Activated B cell treated with CpG ODN at 0.5 μM for 24 hours (primary cell): ENCODE results near the gene ALKBH4. TPM values are rescaled to one million over a fixed set of nuclear protein-coding genes. Genes with fewer than 3 reads are reported as not detected.
A peak's percentile ranks its signal among the peaks of the same experiment; 100 is the strongest.

Source experiments
- ATAC-seq: fragments of 200-7000 bp; cut with Tn5 transposase; one replicate; pipeline ENCODE4 v1.10.0; 2021; ENCODE audit warnings: low read depth, mild to moderate bottlenecking, moderate library complexity
- CTCF ChIA-PET: fragments of 350-600 bp; sonication (Branson Sonifier 250); formaldehyde crosslinking; loops from one replicate; lab custom pipeline; 2021; ENCODE audit warnings: antibody characterized with exemption; lab: Charles Lee
- POLR2A ChIA-PET: fragments of 350-600 bp; sonication (Branson Sonifier 250); formaldehyde crosslinking; loops from one replicate; lab custom pipeline; 2021; ENCODE audit warnings: antibody characterized with exemption; lab: Charles Lee
- DNase-seq: peaks from one replicate; pipeline ENCODE4 v3.0.0; 2022
- H3K27ac Mint-ChIP-seq: one replicate; pipeline ENCODE4 v1.8.0; 2020; ENCODE audit warnings: mixed read lengths
- H3K27me3 Mint-ChIP-seq: one replicate; pipeline ENCODE4 v1.8.0; 2021; ENCODE audit warnings: mixed read lengths
- H3K36me3 Mint-ChIP-seq: one replicate; pipeline ENCODE4 v1.8.0; 2021; ENCODE audit warnings: low read depth, mixed read lengths
- H3K4me1 Mint-ChIP-seq: one replicate; pipeline ENCODE4 v1.8.0; 2021; ENCODE audit warnings: mixed read lengths
- H3K4me3 Mint-ChIP-seq: one replicate; pipeline ENCODE4 v1.8.0; 2020; ENCODE audit warnings: mild to moderate bottlenecking, mixed read lengths
- H3K9me3 Mint-ChIP-seq: one replicate; pipeline ENCODE4 v1.8.0; 2020; ENCODE audit warnings: mixed read lengths
- intact Hi-C: fragments of 100-400 bp; cut with micrococcal nuclease; formaldehyde crosslinking; loops from one replicate; pipeline ENCODE4 v1.15.1; 2024
- total RNA-seq: library from RNA; stranded (reverse); gene quantifications from 2 replicates; pipeline ENCODE4 v1.2.3, GENCODE V29; 2022
- TF ChIP-seq, protein P1 (sequence below): fragments of 200-600 bp; IDR thresholded peaks from one replicate; pipeline ENCODE4 v1.8.0; 2022; ENCODE audit warnings: antibody characterized with exemption, mild to moderate bottlenecking

ALKBH4 gene
- total RNA-seq, 1 donor from 2014 or later = 7.8 TPM

DNA sequence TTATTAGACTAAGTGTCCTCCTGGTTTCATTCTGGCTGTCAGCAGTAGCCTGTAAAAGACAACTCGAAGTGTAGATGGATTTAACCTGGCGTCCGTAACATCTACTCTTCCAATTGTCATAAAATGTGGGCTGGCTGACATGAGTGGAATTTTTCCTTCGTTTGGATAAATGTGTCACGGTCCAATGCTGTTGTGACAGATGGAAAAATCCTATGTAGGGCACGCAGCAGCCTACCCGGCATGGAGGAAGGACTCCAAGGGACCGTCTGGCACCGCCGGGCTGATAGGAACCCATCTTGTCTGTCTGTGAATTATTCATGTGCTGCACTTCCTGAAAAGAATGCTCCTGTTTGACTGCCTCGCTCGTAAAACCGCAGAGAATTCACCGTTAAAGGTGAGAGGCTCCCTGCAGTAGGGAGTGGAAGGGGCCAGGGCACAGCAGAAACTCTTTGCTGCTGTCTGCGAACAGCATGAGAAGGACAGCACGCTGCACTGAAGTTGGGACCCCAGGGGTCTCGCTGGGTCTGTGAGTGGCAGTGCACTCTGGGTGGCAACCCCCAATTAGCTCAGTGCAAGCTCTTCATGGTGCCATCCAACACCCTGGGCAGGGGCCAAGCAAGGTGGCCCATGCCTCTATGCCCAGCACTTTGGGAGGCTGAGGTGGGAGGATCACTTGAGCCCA, 32.9 kb downstream of the ALKBH4 start:
- H3K27me3 Mint-ChIP-seq = no peaks in the 10 kb centered on the region
- intact Hi-C loops = loop anchor here (2.0 kb wide), 1 partner anchor 33 kb away; the partner anchor contains the start of genes ALKBH4 and LRWD1
- ATAC-seq = peak; percentile 40
- DNase-seq = peak; percentile 46
- peaks cover 17% of the 10 kb centered on the region for H3K36me3 Mint-ChIP-seq
- ChIA-PET POLR2A (interaction anchor here (0.6 to 32.9 kb wide), 5 partner anchors 13 to 39 kb away, joined by 8 to 886 read pairs (median 12); partner anchors contain the start of gene PRKRIP1), CTCF (interaction anchor here (0.8 to 2.3 kb wide), 3 partner anchors 16 to 27 kb away, joined by 7 to 9 read pairs (median 7); no protein-coding TSS in a partner anchor)
- peaks cover 87% of the 10 kb centered on the region for H3K4me1 Mint-ChIP-seq
- peak overlapping the region; percentile 100 for H3K27ac Mint-ChIP-seq
- H3K9me3 Mint-ChIP-seq = no peaks in the 10 kb centered on the region
- peak overlapping the region; percentile 79 for H3K4me3 Mint-ChIP-seq
- TF ChIP-seq, protein P1, sequence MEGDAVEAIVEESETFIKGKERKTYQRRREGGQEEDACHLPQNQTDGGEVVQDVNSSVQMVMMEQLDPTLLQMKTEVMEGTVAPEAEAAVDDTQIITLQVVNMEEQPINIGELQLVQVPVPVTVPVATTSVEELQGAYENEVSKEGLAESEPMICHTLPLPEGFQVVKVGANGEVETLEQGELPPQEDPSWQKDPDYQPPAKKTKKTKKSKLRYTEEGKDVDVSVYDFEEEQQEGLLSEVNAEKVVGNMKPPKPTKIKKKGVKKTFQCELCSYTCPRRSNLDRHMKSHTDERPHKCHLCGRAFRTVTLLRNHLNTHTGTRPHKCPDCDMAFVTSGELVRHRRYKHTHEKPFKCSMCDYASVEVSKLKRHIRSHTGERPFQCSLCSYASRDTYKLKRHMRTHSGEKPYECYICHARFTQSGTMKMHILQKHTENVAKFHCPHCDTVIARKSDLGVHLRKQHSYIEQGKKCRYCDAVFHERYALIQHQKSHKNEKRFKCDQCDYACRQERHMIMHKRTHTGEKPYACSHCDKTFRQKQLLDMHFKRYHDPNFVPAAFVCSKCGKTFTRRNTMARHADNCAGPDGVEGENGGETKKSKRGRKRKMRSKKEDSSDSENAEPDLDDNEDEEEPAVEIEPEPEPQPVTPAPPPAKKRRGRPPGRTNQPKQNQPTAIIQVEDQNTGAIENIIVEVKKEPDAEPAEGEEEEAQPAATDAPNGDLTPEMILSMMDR = no peak

DNA sequence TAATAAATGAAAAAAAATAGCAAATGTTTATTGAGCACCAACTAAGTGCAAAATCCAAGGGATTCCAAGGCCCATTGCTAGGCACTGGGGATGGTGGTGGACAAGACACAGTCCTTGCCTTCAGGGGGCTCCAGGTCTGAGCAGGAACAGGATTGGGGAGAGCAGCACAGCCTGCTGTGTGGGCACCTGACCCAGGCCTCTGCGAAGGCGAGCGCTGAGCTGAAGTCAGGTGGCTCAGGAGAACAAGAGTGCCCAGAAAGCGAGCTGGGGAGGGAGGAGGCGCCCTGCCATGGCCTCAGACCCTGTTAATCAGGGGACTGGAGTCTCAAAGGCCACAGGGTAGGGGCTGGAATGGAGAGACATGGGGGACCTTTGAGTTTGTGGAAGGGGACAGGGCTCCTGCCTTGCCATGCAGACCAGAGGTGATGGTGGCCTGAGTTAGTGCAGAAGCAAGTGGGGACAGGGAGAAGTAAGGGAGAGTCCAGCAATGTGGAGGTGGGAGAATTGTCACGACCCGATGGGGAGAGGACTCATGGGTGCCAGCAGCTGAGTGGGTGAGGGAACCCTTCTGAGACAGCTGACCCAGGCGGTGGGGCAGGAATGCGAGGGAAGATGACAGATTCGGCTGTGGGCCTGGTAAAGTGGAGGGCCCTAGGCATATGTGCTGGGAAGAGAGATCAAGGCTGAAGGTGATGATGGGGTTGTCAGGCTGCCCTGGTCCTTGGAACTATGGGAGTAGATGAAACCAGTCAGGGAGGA, 35.3 kb downstream of the ALKBH4 start:
- no peaks in the 10 kb centered on the region for H3K27me3 Mint-ChIP-seq
- peak overlapping the region; percentile 1 for H3K4me3 Mint-ChIP-seq
- H3K27ac Mint-ChIP-seq = peak overlapping the region; percentile 100
- DNase-seq (no peak), ATAC-seq (no peak)
- H3K4me1 Mint-ChIP-seq = peaks cover 87% of the 10 kb centered on the region
- peaks cover 5% of the 10 kb centered on the region for H3K36me3 Mint-ChIP-seq
- TF ChIP-seq, protein P1 = no peak
- intact Hi-C loops = no loop called here
- CTCF ChIA-PET = no interaction called here
- no peaks in the 10 kb centered on the region for H3K9me3 Mint-ChIP-seq
- POLR2A ChIA-PET = interaction anchor here (0.5 to 32.9 kb wide), 3 partner anchors 16 to 37 kb away, joined by 6 to 886 read pairs (median 226); no protein-coding TSS in a partner anchor

- TF ChIP-seq, protein P1 = no peak
- H3K27ac Mint-ChIP-seq = peak overlapping the region; percentile 100
- peak overlapping the region; percentile 76 for H3K4me3 Mint-ChIP-seq
- H3K4me1 Mint-ChIP-seq = peaks cover 95% of the 10 kb centered on the region
- H3K36me3 Mint-ChIP-seq = peaks cover 8% of the 10 kb centered on the region
- ATAC-seq (no peak), DNase-seq (no peak)
- intact Hi-C loops = no loop called here
- POLR2A ChIA-PET = interaction anchor here (0.8 to 32.9 kb wide), 11 partner anchors 7 to 139 kb away, joined by 3 to 886 read pairs (median 20); partner anchors contain the start of genes ALKBH4, LRWD1, ORAI2 and PRKRIP1
- H3K27me3 Mint-ChIP-seq = no peaks in the 10 kb centered on the region
- H3K9me3 Mint-ChIP-seq = no peaks in the 10 kb centered on the region
- CTCF ChIA-PET = interaction anchor here (1.6 to 2.9 kb wide), 7 partner anchors 11 to 23 kb away, joined by 4 to 16 read pairs (median 11); no protein-coding TSS in a partner anchor
Observed at GRCh38 chr7:102427019-102427405, 37.7 kb downstream of the ALKBH4 start.

- Mint-ChIP-seq H3K27ac (peak overlapping the region; percentile 100), H3K9me3 (no peaks in the 10 kb centered on the region), H3K4me3 (peak overlapping the region; percentile 76), H3K27me3 (no peaks in the 10 kb centered on the region), H3K36me3 (peaks cover 9% of the 10 kb centered on the region), H3K4me1 (peaks cover 95% of the 10 kb centered on the region)
- DNase-seq (peak; percentile 62), ATAC-seq (peak; percentile 68)
- TF ChIP-seq, protein P1 = no peak
- POLR2A ChIA-PET = interaction anchor here (0.8 to 32.9 kb wide), 13 partner anchors 8 to 139 kb away, joined by 3 to 886 read pairs (median 13); partner anchors contain the start of genes ALKBH4, LRWD1, ORAI2 and PRKRIP1
- CTCF ChIA-PET = interaction anchor here (1.6 to 2.9 kb wide), 8 partner anchors 11 to 24 kb away, joined by 4 to 16 read pairs (median 12); no protein-coding TSS in a partner anchor
- intact Hi-C loops = loop anchor here (1.0 kb wide), 4 partner anchors 8 to 30 kb away; partner anchors contain the start of gene PRKRIP1
Observed at GRCh38 chr7:102426268-102427018, 38.2 kb downstream of the ALKBH4 start.
